ENCODE data around the gene SUGCT.

SUGCT gene

DNA sequence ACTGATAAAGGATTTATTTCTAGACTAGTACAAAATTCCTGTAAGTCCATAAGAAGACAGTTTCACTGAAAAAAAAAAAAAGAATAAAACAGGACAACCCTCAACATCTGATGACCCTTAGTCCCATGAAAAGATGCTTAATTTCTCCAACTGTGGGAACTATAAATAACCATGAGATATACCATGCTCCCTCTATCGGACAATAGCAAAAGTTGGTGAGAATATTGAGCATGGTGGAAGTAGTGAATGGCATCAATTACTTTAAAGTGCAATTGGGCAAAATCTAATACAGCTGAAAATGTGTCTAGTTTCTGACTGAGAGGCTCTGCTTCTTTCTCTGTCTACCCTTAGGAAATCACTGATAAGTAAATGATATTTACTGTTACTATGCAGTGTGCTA, 348.8 kb downstream of the SUGCT start:
- DNase-seq, result no peak

DNA sequence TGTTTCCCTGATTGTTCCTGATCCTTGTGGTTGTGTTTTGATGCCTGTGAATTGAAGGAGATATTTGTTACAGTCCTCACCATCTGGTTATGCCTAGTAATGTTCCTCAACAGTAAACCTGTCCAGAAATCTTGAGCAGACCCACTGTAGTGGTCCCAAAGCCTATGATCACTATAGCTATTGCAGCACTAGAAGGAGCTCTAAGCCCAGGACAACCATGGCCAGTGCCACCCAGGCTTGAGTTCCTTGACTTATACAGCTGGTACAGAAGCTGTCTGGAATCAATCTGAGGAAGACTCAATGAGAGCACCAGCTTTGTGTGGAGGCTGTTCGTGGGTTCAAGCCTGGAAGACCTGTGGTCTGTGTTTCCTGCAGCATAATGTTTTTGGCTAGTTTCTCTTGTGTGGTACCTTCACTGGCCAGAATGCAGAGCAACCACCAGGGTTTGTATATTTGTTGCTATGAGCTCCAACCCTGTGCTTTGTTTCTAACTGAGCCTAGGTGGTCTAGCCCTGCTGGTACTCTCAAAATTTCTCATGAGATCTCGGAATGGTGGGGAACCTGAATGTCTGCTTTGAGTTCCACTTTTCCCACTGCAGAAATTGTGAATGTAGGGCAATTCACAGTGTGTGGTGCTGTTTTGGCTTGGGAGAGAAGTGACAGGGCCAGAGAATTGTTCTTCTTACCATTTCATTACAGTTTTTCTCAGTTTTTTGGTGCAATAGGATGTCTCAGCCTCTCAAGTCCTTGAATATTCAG, 355.2 kb downstream of the SUGCT start:
- DNase-seq, result no peak

DNA sequence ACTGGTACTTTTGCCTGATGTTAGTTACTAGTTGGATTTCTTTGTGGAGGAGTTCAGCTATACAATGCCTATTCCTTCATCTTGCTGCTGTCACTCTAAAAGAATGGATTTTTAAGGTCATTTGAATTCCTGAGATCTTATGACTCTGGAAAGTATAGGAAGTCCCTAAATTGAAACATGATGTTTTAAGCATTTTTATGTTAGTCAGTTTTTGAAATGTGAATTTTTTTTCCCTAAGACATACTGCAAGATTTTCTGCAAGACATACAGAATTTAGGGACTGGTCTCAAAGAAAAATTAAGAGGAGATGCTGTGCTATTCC, 355.8 kb downstream of the SUGCT start:
- no peak for DNase-seq

DNA sequence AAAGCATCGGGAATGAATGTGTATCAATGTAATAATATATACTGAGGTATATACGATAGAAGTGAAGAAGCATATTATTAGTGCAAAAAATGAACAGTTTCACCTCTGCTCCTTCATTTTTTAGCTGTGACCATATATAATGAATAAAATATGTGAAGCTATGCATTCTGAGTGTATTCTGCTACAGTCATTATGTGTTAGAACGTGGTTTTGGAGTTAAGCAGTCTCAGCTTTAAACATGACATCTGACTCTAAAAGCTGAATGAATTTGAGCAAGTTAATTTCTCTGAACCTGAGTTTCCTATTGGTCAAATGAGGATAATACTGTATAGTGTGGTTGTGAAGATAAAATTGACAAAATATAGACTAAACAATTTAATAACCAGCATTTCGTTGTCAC, 358.1 kb downstream of the SUGCT start:
- no peak for DNase-seq

DNA sequence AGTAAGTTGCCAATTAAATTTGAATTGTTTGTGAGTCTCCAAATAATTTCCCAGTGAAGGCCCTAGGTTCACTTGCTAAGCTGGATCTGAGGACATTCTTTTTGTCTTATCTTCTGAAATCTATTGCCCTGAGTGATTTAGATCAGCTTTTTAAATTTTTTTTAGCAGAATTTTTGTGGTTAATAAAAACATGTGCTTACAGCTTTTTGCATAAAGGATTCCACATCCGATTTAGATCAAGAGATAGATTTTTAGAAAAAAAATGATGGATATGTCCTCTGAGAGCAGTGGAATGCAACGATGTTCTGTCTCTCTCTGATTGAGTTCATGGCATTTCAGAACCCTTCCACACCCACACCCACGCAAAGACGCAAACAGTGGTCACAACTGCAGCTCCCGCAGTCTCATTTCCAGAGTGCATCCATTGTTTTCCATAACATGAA, 358.8 kb downstream of the SUGCT start:
- DNase-seq, result no peak

DNA sequence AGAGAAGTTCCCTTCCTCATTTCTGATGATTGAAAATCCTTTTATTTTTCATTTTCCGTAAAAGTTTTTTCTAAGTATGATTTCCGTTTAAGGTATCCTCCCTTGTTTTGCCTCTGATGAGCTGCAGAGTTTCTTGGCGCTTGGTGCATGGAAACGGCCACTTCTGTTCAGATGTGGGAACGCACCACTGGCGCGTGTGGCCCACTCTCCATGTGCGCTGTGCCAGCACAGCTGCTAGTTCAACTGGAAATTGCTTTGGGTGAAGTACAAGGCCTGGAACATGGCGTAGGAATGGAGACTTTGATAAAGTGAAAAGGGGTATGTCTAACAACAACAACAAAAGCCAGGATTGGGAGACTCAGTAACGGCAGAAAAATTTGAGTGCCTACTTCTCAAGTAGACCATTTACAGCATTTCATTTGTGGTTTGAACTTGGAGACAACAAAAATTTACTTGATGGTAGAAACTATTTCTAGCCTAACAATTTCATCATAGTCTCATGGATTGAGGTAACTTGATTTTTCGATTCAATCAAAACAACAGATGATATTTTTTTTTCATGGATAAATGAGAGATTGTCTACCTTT, 364.2 kb downstream of the SUGCT start:
- no peak for DNase-seq

DNA sequence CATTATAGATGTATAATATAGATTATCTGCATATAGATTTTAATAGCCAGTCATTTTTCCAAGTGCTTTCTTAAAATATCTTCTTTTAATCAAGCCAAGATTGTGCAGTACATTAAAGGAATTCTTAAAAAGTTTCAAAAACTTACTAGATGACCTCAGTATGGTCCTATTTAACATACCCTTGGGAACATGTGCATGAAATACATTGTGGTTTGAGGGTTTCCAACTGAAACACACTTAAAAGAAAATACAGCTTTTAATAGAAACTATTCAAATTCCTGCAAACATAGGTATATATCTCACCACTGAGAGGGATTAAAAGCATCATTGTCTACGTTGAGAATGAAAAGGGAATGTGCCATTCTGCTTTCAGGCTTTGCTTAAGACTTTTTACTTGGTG, 364.9 kb downstream of the SUGCT start:
- DNase-seq, result no peak

DNA sequence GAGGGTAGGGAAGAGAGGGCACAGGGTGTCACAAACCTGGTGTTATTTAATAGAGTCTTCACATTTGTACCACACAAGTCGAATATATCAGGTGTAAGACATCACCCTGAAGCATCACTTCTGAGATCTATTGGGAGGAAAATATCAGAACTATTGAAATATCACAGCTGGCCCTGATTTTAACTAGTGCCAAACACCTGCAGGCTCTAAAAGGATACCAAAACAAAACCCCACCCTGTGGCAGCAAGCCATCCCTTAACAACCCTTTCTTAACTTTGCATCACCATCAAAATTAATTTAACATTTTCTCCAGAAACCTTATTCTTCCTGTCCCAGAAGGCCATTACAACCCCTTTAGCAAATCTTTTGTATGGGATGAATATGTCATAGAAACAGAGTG, 365.4 kb downstream of the SUGCT start:
- DNase-seq, result no peak

DNA sequence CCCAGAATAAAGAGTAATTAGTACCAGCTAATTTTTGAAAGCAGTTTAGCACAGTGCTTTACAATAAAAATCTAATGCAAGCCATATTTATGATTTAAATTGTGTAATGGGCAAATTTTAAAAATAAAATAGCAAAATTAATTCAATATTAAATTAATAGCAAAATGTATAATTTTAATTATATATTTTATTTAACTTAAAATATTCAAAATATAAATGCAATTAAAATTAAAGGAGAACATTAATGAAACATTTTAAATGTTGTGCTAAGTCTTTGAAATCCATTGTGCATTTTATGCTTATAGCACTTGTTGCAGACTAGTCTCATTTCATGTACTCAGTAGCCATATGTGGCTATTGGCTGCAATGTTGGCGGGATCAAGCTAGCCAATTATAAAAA, 367.6 kb downstream of the SUGCT start:
- DNase-seq, result no peak

DNA sequence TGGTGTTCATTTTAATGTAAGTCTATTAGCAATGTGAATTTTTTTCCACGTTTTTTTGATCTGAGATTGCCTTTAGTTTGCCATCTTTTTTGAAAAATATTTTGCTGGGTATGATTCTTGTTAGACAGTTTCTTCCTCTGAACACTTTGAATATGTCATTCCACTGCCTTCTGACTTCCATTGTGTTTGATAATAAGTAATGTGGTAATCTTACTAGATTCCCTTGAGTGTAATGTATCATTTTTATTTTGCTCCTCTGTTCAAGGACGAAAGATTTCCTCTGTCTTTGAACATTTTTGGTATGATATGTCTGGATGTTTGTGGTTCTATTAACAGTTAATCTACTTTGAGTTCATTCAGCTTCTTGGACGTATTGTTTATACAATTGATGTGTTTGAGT, 371.4 kb downstream of the SUGCT start:
- DNase-seq, result no peak

DNA sequence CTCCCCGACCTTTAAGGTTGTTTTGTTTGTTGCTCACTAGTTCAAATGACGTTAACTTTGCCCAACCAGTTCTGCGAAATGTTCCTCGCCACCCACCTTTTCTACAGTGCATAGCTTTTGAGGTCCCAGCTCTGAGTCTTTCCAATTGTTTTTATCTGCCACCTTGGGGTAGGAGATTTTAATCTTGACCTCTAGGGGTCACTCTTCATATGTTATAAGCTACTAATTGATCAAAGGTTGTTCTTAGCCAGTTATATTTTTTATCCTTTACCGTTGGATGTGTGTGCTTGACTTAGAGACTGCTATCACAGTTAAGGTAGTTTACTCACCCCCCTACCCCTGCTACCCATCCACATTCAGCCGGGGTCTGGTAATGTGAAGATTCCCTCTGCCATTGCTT, 372.4 kb downstream of the SUGCT start:
- no peak for DNase-seq

DNA sequence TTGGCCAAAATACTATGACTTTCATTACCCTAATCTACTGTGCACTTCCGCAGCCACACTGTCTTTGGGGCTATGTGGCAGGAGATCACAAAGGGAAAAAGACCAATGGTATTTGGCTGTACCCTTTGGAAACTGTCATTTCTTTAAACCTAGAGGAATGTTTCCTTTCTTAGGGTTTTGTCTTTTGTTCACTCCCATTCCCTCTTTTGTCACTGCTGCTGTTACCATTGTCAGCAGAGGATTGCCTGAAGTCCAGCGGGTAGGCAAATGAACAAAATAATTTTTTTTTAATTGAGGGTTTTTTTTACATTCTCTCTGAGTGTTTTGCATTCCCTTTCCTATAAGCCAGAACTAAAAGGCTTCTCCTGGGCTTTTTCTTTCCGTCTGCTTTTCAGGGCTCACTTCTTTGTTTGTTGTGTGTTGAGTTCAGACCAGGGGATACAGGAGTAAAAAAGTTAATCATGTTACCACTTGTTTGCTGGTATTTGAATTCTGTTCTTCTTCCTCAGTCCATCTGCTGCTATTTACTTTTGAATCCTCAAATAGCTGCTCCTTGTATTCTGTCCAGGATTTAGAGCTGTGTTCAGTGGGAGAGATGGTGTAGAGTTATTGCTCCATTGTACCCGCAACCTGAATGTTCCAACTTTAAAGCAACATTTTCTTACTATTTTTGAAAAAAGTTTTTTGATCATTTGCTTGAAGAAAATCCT, 374.6 kb downstream of the SUGCT start:
- DNase-seq, result no peak

DNA sequence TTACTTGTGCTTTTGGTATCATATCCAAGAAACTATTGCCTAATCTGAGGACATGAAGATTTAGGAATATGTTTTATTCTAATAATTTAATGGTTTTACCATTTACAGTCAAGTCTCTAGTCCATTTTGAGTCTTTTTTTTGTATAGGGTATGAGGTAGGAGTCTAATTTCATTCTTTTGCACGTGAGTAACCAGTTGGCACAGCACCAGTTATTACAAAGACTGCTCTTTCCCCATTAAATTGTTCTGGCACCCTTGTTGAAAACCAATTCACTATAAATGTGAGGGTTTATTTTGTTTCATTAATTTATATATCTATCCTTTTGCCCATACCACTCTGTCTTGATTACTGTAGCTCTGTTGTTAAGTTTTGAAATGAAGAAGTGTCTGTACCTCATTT, 381.6 kb downstream of the SUGCT start:
- no peak for DNase-seq

DNA sequence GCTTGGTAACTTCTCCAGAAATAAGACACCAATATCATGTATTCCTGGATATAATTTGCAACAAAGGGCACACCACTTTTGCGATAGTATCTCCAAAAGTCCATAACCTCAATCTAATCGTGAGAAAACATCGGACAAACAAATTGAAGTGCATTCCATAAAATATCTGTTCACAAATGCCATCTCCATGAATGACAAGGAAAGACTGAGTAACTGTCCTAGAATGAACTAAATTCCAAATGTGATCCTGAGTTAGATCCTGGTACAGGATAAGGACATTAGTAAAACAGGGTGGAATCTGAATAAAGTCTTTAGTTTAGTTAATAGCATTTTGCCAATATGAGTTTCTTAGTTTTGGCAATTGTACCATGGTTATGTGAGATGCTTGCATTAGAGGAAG, 384.2 kb downstream of the SUGCT start:
- DNase-seq, result no peak

DNA sequence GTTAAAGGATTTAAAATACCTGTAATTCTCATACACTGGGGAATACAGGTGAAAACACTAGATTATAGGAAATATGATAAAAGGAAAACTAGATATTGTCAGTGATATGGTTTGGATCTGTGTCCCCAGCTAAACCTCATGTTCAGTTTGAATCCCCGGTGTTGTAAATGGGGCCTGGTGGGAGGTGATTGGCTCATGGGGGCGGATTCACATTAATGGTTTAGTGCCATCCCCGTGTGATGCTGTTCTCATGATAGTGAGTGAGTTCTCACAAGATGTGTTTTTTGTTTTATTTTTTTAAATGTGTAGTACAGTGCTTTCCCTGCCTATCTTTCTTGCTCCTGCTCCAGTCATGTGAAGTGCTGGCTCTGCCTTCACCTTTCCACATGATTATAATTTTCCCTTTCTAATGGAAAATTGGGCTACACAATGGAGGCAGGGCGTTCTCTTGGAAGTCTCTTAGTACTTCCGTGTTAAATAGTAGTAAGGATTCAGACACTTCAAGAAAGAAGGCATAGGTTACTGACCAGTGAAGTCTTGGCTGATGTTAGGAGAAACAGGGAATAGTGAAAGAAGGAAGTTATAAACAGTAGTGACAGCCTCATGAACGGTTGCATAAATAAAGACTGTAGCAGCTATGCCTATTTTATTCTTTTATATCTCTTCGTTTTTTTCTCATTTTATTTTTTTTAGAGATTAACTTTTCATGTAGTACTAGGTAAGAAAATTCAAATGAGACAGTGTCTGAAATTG, 386.4 kb downstream of the SUGCT start:
- no peak for DNase-seq

DNA sequence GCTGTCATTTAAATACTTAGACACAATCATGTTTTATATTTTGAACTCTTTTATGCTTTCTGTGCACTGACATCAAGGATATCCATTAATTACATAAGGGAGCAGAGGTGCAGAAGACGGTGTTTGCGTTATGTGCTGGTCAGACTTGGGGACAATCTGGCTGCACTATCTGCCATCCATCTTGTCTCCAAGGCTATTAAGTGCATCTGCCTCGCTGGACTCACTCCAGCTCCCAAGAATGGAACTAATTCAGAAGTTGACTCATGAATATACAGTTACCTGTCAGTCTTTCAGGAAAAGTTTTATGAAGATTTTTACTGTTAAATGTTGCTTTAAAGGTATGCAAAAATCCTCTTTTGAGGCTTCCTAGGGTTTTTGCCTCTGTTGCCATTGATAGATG, 391.0 kb downstream of the SUGCT start:
- no peak for DNase-seq

DNA sequence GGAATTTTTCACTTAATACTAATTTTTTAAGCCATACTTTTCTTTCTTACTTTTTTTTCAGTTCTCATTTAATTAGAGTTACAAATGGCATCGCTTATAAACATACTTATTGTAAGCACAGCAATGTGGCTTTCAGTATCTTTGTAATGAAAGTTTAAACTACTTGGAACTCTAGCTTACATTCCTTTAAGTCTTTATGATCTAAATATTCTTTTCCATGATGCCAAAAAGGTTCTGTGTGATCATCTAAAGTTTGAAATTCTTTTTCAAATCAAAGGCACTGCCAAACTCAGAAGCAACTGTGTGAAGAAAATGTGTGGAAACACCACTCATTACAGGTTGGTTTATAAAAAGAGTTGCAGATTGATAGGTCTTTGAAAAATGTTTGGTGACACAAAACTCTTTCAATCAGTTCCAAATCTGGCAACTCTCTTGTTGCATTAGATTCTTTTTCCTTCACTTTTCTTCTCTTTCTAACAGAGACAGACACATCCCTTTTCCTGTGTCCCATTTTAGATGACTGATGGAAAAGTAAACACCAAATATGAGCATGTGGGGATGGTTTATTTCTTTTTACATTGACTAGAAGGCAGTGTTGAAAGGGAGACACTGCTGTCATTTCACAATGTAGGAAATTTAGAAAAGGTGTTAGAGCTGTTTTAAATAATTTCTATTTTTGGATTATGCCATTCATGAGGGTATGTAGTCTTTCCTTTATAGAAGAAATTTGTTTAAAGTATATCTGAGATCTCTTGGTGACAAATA, 392.3 kb downstream of the SUGCT start:
- no peak for DNase-seq

DNA sequence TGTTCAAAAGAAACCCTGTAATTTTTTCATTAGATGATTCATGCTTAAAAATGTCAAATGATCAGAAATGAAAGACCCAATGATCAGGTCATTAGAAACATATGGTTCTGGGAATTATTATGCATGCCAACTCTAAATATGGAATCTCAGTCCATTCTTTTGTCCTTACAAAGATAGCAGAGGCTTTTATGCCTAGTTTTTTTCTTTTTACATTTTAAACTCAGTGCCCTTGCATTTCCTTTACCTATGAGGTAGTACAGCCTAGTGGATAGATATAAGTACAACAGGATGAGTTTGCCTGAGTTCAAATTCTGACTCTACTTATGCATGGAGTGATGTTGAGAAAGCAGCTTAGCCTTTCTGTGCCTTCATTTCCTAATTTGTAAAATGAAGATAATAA, 392.9 kb downstream of the SUGCT start:
- DNase-seq, result no peak

DNA sequence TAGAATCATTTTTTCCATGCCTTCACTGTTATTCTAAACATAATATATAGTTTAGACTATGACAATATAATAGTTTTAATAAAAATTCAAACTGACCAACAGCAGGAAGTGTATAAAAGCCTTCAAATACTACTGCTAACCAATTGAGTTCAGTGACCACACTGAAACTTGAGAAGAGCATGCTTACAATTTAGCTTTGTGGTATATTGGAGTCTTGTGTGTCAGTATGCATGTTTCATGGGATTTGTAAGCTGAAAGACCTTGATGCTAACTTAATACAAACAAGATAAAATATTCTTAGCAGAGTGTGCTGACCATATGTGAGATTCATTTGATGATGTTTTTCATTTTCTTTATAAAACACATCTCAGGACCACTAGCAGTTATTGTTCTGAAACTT, 395.5 kb downstream of the SUGCT start:
- no peak for DNase-seq

DNA sequence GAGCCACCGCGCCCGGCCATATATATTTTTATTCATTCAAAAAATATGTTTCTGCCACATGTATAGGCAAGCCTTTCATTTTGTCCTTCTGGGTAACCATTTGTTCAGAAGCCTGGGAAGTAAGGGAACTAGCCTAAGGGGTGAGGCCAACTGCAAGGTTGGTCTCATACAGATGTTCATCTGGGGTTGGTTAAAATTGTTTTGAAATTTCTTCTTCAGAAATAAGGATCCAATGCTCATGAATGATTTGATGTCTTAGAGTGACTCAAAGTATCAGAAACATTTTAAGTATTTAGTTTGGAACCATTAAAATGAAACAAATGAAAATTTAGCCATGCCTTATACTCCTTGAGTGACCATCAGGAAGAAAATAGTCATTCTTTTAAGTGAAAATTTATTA, 397.2 kb downstream of the SUGCT start:
- DNase-seq, result no peak

DNA sequence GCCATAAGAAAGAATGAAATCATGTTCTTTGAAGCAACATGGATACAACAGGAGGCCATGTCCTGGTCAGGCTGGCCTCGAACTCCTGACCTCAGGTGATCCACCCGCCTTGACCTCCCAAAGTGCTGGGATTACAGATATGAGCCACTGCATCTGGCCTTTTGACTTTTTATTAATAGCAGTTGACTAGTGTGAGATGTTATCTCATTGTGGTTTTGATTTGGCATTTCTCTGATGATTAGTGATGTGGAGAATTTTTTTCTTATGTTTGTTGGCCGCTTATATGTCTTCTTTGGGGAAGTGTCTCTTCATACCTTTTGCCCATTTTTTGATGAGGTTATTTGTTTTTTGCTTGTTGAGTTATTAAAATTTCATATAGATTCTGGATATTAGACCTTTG, 400.9 kb downstream of the SUGCT start:
- DNase-seq, result no peak

DNA sequence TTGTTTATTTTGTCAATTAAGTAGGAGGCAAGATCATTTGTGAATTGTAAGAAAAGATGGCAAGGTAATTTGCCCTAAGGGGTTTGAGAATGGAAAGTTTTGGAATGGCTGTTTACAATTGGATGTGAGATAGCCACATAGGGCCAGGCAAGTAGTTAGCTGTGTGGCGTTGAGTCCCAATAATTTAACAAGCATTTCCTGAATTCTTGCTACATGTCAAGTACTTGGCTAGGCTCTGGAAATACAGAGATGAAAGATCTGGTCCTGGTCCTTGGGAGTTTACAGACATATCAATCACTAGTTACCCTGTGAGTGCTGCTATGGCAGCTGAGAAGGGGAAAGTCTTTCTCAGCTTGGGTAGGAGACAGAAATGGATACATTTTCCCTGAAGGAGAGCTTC, 401.6 kb downstream of the SUGCT start:
- no peak for DNase-seq

DNA sequence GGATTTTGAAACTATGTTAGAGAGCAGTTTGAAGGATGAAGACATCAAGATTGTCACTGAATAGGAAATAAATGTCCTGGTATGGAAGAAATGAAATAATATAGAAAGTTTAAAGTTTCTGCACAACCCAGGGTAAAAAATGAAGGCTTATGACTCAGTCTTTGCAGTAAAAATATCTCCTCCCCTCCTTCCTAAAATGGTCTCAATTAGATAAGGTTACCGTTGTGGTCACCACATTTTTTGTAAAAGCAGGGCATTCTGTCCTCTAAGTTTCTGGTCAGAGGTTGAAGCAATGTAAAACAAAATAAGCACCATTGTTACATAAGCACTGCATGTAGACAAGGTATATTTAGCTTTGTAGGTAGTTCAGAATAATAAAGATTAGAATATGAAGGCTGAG, 403.5 kb downstream of the SUGCT start:
- DNase-seq, result no peak

Data from CD4-positive, alpha-beta T cell treated with Interleukin-12 subunit alpha and Interleukin-12 subunit beta, for 1 hour (primary cell).